Left cardiac atrium (tissue), 4 donors: ENCODE measurements around the gene SNRNP25. TPM values are rescaled to one million over a fixed set of nuclear protein-coding genes. Genes with fewer than 3 reads are reported as not detected.
A peak's percentile ranks its signal among the peaks of the same experiment; 100 is the strongest.

Experiments used
- ATAC-seq, 2 donors: fragments of 200-7000 bp; cut with Tn5 transposase; one replicate each; pipeline ENCODE4 v1.9.1; 2020; ENCODE audit warnings: mild to moderate bottlenecking in 2 of 2, moderate library complexity in 2 of 2
- DNase-seq: peaks from one replicate; pipeline ENCODE4 v3.0.0-alpha.2; 2020
- intact Hi-C, 2 donors: fragments of 100-400 bp; cut with DNase I; formaldehyde crosslinking; loops; one replicate each; pipeline versions ENCODE4 v1.14.1 to v1.15.1; 2022 to 2023
- microRNA-seq, 2 donors: library from miRNA; unstranded; fragments of <30 nt; microRNA quantifications; one replicate each; pipeline ENCODE4 v1.2.0, GENCODE V29; 2020
- total RNA-seq, 2 donors: library from RNA; stranded (reverse); fragmentation: NEBNext Ultra II Directional; extraction: Animal tissue kit (Norgen Biotek cat#: 25700); gene quantifications; one replicate each; pipeline ENCODE4 v1.2.1, GENCODE V29; 2021
- donor health status: DM: no; HTN: yes; CAD: no.
- donor health status: DM: no; HTN: yes; CAD: no; lungs with severe emphysema.
- donor health status: DM: yes; HTN: yes; CAD: no.
- donor health status: Dilated cardiomyopathy.

Gene SNRNP25
- total RNA-seq, 2 donors from 2014 or later = 54.7 to 56.9 TPM

- intact Hi-C loops = no loop called here
- ATAC-seq (no peak), DNase-seq (no peak)
Observed at GRCh38 chr16:89391-90302, 36.0 kb downstream of the SNRNP25 start.

GRCh38 chr16:91484-91883 is 37.9 kb downstream of the SNRNP25 start:
- no peak for DNase-seq
- intact Hi-C loops = no loop called here
- peak; percentile 53 to 81 for ATAC-seq

- ATAC-seq = no peak
- DNase-seq = no peak
- intact Hi-C loops = no loop called here
Observed at GRCh38 chr16:92431-93339, 39.1 kb downstream of the SNRNP25 start.

- no peak for ATAC-seq
- intact Hi-C loops = no loop called here
- DNase-seq = no peak
Observed at GRCh38 chr16:94918-95265, 41.3 kb downstream of the SNRNP25 start.

- intact Hi-C loops = loop anchor here (1.0 to 2.0 kb wide), 2 partner anchors 32 kb away; no protein-coding TSS in a partner anchor
- ATAC-seq (peak; percentile 85 to 87), DNase-seq (peak; percentile 89)
Observed at GRCh38 chr16:96935-97381, 43.3 kb downstream of the SNRNP25 start.

GRCh38 chr16:97822-98221 is 44.2 kb downstream of the SNRNP25 start:
- no peak for ATAC-seq
- intact Hi-C loops = loop anchor here (1.0 to 2.0 kb wide), 2 partner anchors 33 kb away; no protein-coding TSS in a partner anchor
- DNase-seq = no peak

GRCh38 chr16:100989-101388 is 47.4 kb downstream of the SNRNP25 start:
- ATAC-seq (no peak), DNase-seq (no peak)
- intact Hi-C loops = no loop called here

GRCh38 chr16:101586-101985 is 48.0 kb downstream of the SNRNP25 start:
- no peak for DNase-seq
- intact Hi-C loops = no loop called here
- peak in 1 of 2 donors; percentile 1 for ATAC-seq

GRCh38 chr16:102060-102855 is 48.6 kb downstream of the SNRNP25 start:
- ATAC-seq = peak; percentile 81 to 89
- intact Hi-C loops = no loop called here
- DNase-seq = peak; percentile 81

- ATAC-seq (no peak), DNase-seq (no peak)
- intact Hi-C loops = no loop called here
Observed at GRCh38 chr16:104355-104754, 50.7 kb downstream of the SNRNP25 start.

GRCh38 chr16:104928-105327 is 51.3 kb downstream of the SNRNP25 start:
- intact Hi-C loops = loop anchor here (5.0 kb wide), 2 partner anchors 72 to 77 kb away; partner anchors contain the start of genes HBA1 (in 1 of the 2) and HBQ1 (in 1 of the 2)
- ATAC-seq = no peak

GRCh38 chr16:105521-105920 is 51.9 kb downstream of the SNRNP25 start:
- ATAC-seq = no peak
- intact Hi-C loops = loop anchor here (5.0 kb wide), 2 partner anchors 72 to 77 kb away; partner anchors contain the start of genes HBA1 (in 1 of the 2) and HBQ1 (in 1 of the 2)
- no peak for DNase-seq

More at GRCh38 chr16:104928-105327, 51.3 kb downstream of the SNRNP25 start:
- no peak for DNase-seq

- DNase-seq (peak; percentile 56), ATAC-seq (peak in 1 of 2 donors; percentile 38)
- intact Hi-C loops = loop anchor here (5.0 kb wide), 2 partner anchors 71 to 76 kb away; partner anchors contain the start of genes HBA1 (in 1 of the 2) and HBQ1 (in 1 of the 2)
Observed at GRCh38 chr16:106623-107324, 53.1 kb downstream of the SNRNP25 start.

Small RNAs within 50 kb of the gene (microRNA-seq; reads per million reads assigned to microRNA genes)
- gene MIR6859-4 = 0 reads per million in 2 donors

Other genes with a start within 250 kb of the SNRNP25 start
- 10 to 100 TPM; 11.4 to 11.7 TPM for gene POLR3K, start 220 bp upstream of the SNRNP25 start, total RNA-seq
- 10 to 100 TPM; 15.5 to 22.1 TPM for gene RHBDF1, start 18.8 kb downstream of the SNRNP25 start, total RNA-seq
- gene MPG, start 24.4 kb downstream of the SNRNP25 start, total RNA-seq = 10 to 100 TPM; 29.9 to 40.2 TPM
- gene NPRL3, start 84.8 kb downstream of the SNRNP25 start, total RNA-seq = 10 to 100 TPM; 18.3 to 18.7 TPM
- under 1 TPM in 1 of 2 donors, not detected in 1; 0.32 TPM for gene HBZ, start 98.8 kb downstream of the SNRNP25 start, total RNA-seq
- not detected for gene HBM, start 112.2 kb downstream of the SNRNP25 start, total RNA-seq
- 100 to 1,000 TPM in 1 of 2 donors, 10 to 100 TPM in 1; 50.7 to 136 TPM for gene HBA2, start 119.0 kb downstream of the SNRNP25 start, total RNA-seq
- 100 to 1,000 TPM in 1 of 2 donors, 10 to 100 TPM in 1; 62.0 to 232 TPM for gene HBA1, start 122.9 kb downstream of the SNRNP25 start, total RNA-seq
- not detected for gene HBQ1, start 126.6 kb downstream of the SNRNP25 start, total RNA-seq
- gene LUC7L, start 175.6 kb downstream of the SNRNP25 start, total RNA-seq = 10 to 100 TPM; 28.2 to 32.9 TPM
- 100 to 1,000 TPM; 119 to 160 TPM for gene FAM234A, start 181.0 kb downstream of the SNRNP25 start, total RNA-seq
- gene RGS11, start 222.1 kb downstream of the SNRNP25 start, total RNA-seq = 10 to 100 TPM; 14.8 to 15.3 TPM
- gene ARHGDIG, start 226.8 kb downstream of the SNRNP25 start, total RNA-seq = 1 to 10 TPM; 4.9 to 5.1 TPM
- 1 to 10 TPM; 2.4 to 3.6 TPM for gene PDIA2, start 229.3 kb downstream of the SNRNP25 start, total RNA-seq